ENCODE data around the gene TXNDC2. TPM values are rescaled to one million over a fixed set of nuclear protein-coding genes. Genes with fewer than 3 reads are reported as not detected.
"Not testable (repeated sequence)": the region's sequence is repeated elsewhere in the genome, so short reads cannot be mapped to it uniquely, and the experiment has no call there.

Gene TXNDC2
- total and polyA plus RNA-seq, 4 donors: under 0.01 to 0.09 TPM; not detected in 2

DNA sequence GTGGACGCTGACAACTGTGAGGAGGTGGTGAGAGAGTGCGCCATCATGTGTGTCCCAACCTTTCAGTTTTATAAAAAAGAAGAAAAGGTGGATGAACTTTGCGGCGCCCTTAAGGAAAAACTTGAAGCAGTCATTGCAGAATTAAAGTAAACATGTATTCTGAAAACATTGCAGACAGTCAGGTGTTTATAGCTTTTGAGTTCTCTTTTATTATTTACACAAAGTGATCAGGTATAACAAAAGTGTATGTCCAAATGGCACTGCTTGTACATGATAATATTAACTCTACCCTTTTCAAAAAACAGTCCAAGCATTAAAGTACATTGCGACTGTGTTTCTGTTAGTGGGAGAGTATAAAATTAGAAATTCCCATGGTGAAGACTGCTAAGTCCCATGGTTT, 2.2 kb downstream of the TXNDC2 start (continued):
- TF ChIP-seq MAX (IDR thresholded peaks at IDR 0.05): no peak

- Histone ChIP-seq H3K4me3 (ENCODE audit: low read depth in 1 of 3, low read length in 3 of 3) (no peak overlapping the region), H3K9ac (ENCODE audit: low read depth in 1 of 2, low read length in 2 of 2) (no peak overlapping the region), H3K27me3 (ENCODE audit: control insufficient read depth in 4 of 4, insufficient read depth in 4 of 4, low read length in 3 of 4) (no peaks in the 10 kb centered on the region), H3K27ac (ENCODE audit: low read depth in 1 of 2, low read length in 2 of 2) (no peak overlapping the region), H3K36me3 (ENCODE audit: control insufficient read depth in 4 of 4, insufficient read depth in 3 of 4, low read depth in 1 of 4, low read length in 3 of 4) (no peaks in the 10 kb centered on the region), H3K9me3 (ENCODE audit: control insufficient read depth in 4 of 4, low read length in 3 of 4) (no peaks in the 10 kb centered on the region), H3K4me1 (ENCODE audit: control insufficient read depth in 4 of 4, insufficient read depth in 4 of 4, low read length in 3 of 4) (no peaks in the 10 kb centered on the region)
- DNase-seq (ENCODE audit: low spot score): no peak
- TF ChIP-seq MAX (IDR thresholded peaks at IDR 0.05): no peak
- WGBS: 86% methylated on average over 5 of the region's 5 CpGs
Measured at GRCh38 chr18:9890196-9890595, 4.4 kb downstream of the TXNDC2 start.

DNA sequence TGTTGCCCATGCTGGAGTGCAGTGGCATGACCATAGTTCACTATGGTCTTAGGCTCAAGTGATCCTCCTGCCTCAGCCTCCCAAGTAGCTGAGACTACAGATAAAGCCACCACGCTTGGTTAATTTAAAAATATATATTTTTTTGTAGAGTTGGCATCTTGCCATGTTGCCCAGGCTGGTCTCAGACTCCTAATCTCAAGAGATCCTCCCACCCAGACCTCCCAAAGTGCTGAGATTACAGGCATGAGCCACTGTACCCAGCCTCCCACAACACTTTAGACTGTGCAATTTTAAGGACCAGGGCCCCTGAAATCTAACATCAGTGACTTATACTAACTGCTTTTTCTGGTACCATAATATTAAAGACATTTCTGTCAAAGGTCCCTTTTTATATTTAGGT, 5.2 kb downstream of the TXNDC2 start:
- DNase-seq (ENCODE audit: low spot score): no peak
- no peaks in the 10 kb centered on the region for H3K36me3 ChIP-seq (ENCODE audit: control insufficient read depth in 4 of 4, insufficient read depth in 3 of 4, low read depth in 1 of 4, low read length in 3 of 4)
- no peaks in the 10 kb centered on the region for H3K9me3 ChIP-seq (ENCODE audit: control insufficient read depth in 4 of 4, low read length in 3 of 4)
- H3K4me3 ChIP-seq (ENCODE audit: low read depth in 1 of 3, low read length in 3 of 3): no peak overlapping the region
- TF ChIP-seq CTCF (IDR thresholded peaks at IDR 0.05; ENCODE audit: low read depth, low read length, missing input control) (no peak), NR2F2 (IDR thresholded peaks at IDR 0.05) (no peak), RXRA (IDR thresholded peaks at IDR 0.05) (no peak), GABPA (IDR thresholded peaks at IDR 0.05 in 1 of 2, conservative IDR thresholded peaks at IDR 0.05 in 1 of 2) (no peak), RAD21 (IDR thresholded peaks at IDR 0.05) (no peak), HNF4A (conservative IDR thresholded peaks at IDR 0.05) (no peak), JUND (IDR thresholded peaks at IDR 0.05) (no peak), FOXA2 (IDR thresholded peaks at IDR 0.05) (no peak), TAF1 (conservative IDR thresholded peaks at IDR 0.05) (no peak), EGR1 (IDR thresholded peaks at IDR 0.05; ENCODE audit: low read depth in 2 of 2) (no peak), HNF4G (IDR thresholded peaks at IDR 0.05) (no peak), REST (IDR thresholded peaks at IDR 0.05) (no peak), FOXA1 (IDR thresholded peaks at IDR 0.05) (no peak), YY1 (IDR thresholded peaks at IDR 0.05) (no peak)
- TF ChIP-seq, protein P1, sequence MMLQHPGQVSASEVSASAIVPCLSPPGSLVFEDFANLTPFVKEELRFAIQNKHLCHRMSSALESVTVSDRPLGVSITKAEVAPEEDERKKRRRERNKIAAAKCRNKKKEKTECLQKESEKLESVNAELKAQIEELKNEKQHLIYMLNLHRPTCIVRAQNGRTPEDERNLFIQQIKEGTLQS (IDR thresholded peaks at IDR 0.05): no peak
- WGBS: 91% methylated on average over 1 of the region's 1 CpG
- H3K9ac ChIP-seq (ENCODE audit: low read depth in 1 of 2, low read length in 2 of 2): no peak overlapping the region
- no peak overlapping the region for H3K27ac ChIP-seq (ENCODE audit: low read depth in 1 of 2, low read length in 2 of 2)
- no peaks in the 10 kb centered on the region for H3K4me1 ChIP-seq (ENCODE audit: control insufficient read depth in 4 of 4, insufficient read depth in 4 of 4, low read length in 3 of 4)
- no peaks in the 10 kb centered on the region for H3K27me3 ChIP-seq (ENCODE audit: control insufficient read depth in 4 of 4, insufficient read depth in 4 of 4, low read length in 3 of 4)

- not testable (repeated sequence) for H3K27ac ChIP-seq (ENCODE audit: low read depth in 1 of 2, low read length in 2 of 2); H3K27me3 ChIP-seq (ENCODE audit: control insufficient read depth in 4 of 4, insufficient read depth in 4 of 4, low read length in 3 of 4); H3K4me1 ChIP-seq (ENCODE audit: control insufficient read depth in 4 of 4, insufficient read depth in 4 of 4, low read length in 3 of 4); DNase-seq (ENCODE audit: low spot score); H3K4me3 ChIP-seq (ENCODE audit: low read depth in 1 of 3, low read length in 3 of 3); H3K9me3 ChIP-seq (ENCODE audit: control insufficient read depth in 4 of 4, low read length in 3 of 4); H3K36me3 ChIP-seq (ENCODE audit: control insufficient read depth in 4 of 4, insufficient read depth in 3 of 4, low read depth in 1 of 4, low read length in 3 of 4); H3K9ac ChIP-seq (ENCODE audit: low read depth in 1 of 2, low read length in 2 of 2)
- WGBS: 88% methylated on average over 4 of the region's 4 CpGs
Measured at GRCh38 chr18:9891515-9891914, 5.7 kb downstream of the TXNDC2 start.

Data from liver (tissue), 9 donors.